ENCODE results near the gene CROCC. TPM values are rescaled to one million over a fixed set of nuclear protein-coding genes. Genes with fewer than 3 reads are reported as not detected.

The CROCC gene
- total RNA-seq, 4 donors from 2014 or later: 8.0 to 34.5 (median 30.0) TPM

- Histone ChIP-seq H3K9me3 (no peaks in the 10 kb centered on the region), H3K4me3 (no peak overlapping the region), H3K4me1 (peaks cover 0 to 12% (median 0%) of the 10 kb centered on the region in 3 donors), H3K27me3 (no peaks in the 10 kb centered on the region), H3K36me3 (peaks cover 0 to 65% of the 10 kb centered on the region in 2 donors), H3K27ac (no peak overlapping the region)
- ATAC-seq: no peak
- 100% methylated on average over 2 of the region's 25 CpGs; no CpG with 5 or more reads in 1 of the 2 donors for WGBS, 2 donors (ENCODE audit: low coverage in 1 of 2)
- TF ChIP-seq POLR2A (IDR thresholded peaks at IDR 0.05) (no peak), EP300 (IDR thresholded peaks at IDR 0.05) (no peak), CTCF (IDR thresholded peaks at IDR 0.05) (no peak), POLR2AphosphoS5 (IDR thresholded peaks at IDR 0.05) (no peak)
Measured at GRCh38 chr1:16955186-16955585, 33.5 kb downstream of the CROCC start.

GRCh38 chr1:16956775-16957174, 35.0 kb downstream of the CROCC start:
- Histone ChIP-seq H3K27ac (no peak overlapping the region), H3K4me3 (no peak overlapping the region), H3K4me1 (peaks cover 0 to 24% (median 4%) of the 10 kb centered on the region in 3 donors), H3K9me3 (no peaks in the 10 kb centered on the region), H3K36me3 (peaks cover 0 to 57% of the 10 kb centered on the region in 2 donors), H3K27me3 (no peaks in the 10 kb centered on the region)
- TF ChIP-seq POLR2A (IDR thresholded peaks at IDR 0.05): no peak
- TF ChIP-seq EP300 (IDR thresholded peaks at IDR 0.05): no peak
- TF ChIP-seq CTCF (IDR thresholded peaks at IDR 0.05): no peak
- TF ChIP-seq POLR2AphosphoS5 (IDR thresholded peaks at IDR 0.05): no peak
- WGBS, 2 donors (ENCODE audit: low coverage in 1 of 2): 78 to 82% methylated on average over 4 to 5 of the region's 8 CpGs
- no peak for ATAC-seq

- ATAC-seq: no peak
- H3K36me3 ChIP-seq: peaks cover 0 to 57% of the 10 kb centered on the region in 2 donors
- no peaks in the 10 kb centered on the region for H3K27me3 ChIP-seq
- no peaks in the 10 kb centered on the region for H3K9me3 ChIP-seq
- H3K4me3 ChIP-seq: no peak overlapping the region
- H3K4me1 ChIP-seq: peaks cover 0 to 23% (median 4%) of the 10 kb centered on the region in 3 donors
- 83 to 86% methylated on average over 1 to 8 of the region's 8 CpGs for WGBS, 2 donors (ENCODE audit: low coverage in 1 of 2)
- no peak for TF ChIP-seq EP300 (IDR thresholded peaks at IDR 0.05)
- no peak for TF ChIP-seq POLR2AphosphoS5 (IDR thresholded peaks at IDR 0.05)
- no peak for TF ChIP-seq POLR2A (IDR thresholded peaks at IDR 0.05)
- no peak for TF ChIP-seq CTCF (IDR thresholded peaks at IDR 0.05)
- H3K27ac ChIP-seq: no peak overlapping the region
Measured at GRCh38 chr1:16957731-16958130, 36.0 kb downstream of the CROCC start.

- Histone ChIP-seq H3K4me1 (peaks cover 0 to 26% (median 4%) of the 10 kb centered on the region in 3 donors), H3K36me3 (peaks cover 0 to 53% of the 10 kb centered on the region in 2 donors), H3K9me3 (no peaks in the 10 kb centered on the region), H3K4me3 (no peak overlapping the region), H3K27ac (no peak overlapping the region), H3K27me3 (no peaks in the 10 kb centered on the region)
- no peak for ATAC-seq
- WGBS, 2 donors (ENCODE audit: low coverage in 1 of 2): no CpG with 5 or more reads among the region's 12 CpGs
- no peak for TF ChIP-seq POLR2A (IDR thresholded peaks at IDR 0.05)
Measured at GRCh38 chr1:16958475-16958874, 36.7 kb downstream of the CROCC start.

- ATAC-seq: peak; percentile 90
- 6 to 30% methylated on average over 3 to 31 of the region's 57 CpGs for WGBS, 2 donors (ENCODE audit: low coverage in 1 of 2)
- Histone ChIP-seq H3K4me1 (peaks cover 0 to 30% (median 4%) of the 10 kb centered on the region in 3 donors), H3K27me3 (no peaks in the 10 kb centered on the region), H3K4me3 (peak overlapping the region; percentile 1 to 56), H3K27ac (peak overlapping the region in 3 of 4 donors; percentile 57 to 70 (median 64)), H3K9me3 (no peaks in the 10 kb centered on the region), H3K36me3 (peaks cover 0 to 45% of the 10 kb centered on the region in 2 donors)
- TF ChIP-seq EP300 (IDR thresholded peaks at IDR 0.05): no peak
- TF ChIP-seq POLR2A (IDR thresholded peaks at IDR 0.05): peak in 1 of 2 donors; percentile 19
- peak; percentile 20 for TF ChIP-seq POLR2AphosphoS5 (IDR thresholded peaks at IDR 0.05)
- peak in 3 of 4 experiments; percentile 77 to 80 (median 78) for TF ChIP-seq CTCF (IDR thresholded peaks at IDR 0.05)
Measured at GRCh38 chr1:16960560-16961296, 39.0 kb downstream of the CROCC start.

Data from gastroesophageal sphincter (tissue), 4 donors.